ENCODE results near the gene DERL3. TPM values are rescaled to one million over a fixed set of nuclear protein-coding genes. Genes with fewer than 3 reads are reported as not detected.

The DERL3 gene
- total and polyA plus RNA-seq, 2 of the 13 experiments (the other 11 are each of a cell fraction or from before 2014, with no cell fraction given), result not detected

DNA sequence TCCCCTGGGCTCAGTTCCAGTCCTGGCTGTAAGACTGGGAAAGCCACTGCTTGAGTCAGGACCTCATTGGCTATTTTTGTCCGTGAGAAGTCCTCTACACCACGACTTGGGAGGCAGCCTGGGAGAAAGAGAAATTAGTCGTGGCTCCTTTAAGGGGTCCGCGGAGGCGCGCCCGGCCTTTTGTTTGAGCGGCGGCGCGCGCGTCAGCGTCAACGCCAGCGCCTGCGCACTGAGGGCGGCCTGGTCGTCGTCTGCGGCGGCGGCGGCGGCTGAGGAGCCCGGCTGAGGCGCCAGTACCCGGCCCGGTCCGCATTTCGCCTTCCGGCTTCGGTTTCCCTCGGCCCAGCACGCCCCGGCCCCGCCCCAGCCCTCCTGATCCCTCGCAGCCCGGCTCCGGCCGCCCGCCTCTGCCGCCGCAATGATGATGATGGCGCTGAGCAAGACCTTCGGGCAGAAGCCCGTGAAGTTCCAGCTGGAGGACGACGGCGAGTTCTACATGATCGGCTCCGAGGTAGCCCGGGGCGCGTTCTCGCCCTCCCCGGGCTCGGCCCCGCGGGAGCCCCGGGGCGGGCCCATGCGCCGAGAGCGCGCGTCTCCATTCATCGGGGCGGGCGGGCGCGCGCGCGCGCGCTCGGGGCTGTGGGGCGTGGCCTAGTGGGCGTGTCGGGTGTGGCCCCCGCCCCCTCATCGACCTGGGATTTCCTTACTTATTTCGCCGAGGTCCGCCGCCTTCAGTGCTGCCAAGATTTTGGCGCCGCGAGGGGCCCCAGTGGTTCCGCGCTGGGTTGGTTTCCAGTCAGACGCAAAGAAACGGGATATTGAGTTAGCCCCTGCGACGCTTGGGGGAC is 51.8 kb downstream of the DERL3 start, which contains the start of gene SMARCB1 (continued):
- TF ChIP-seq, protein P1, sequence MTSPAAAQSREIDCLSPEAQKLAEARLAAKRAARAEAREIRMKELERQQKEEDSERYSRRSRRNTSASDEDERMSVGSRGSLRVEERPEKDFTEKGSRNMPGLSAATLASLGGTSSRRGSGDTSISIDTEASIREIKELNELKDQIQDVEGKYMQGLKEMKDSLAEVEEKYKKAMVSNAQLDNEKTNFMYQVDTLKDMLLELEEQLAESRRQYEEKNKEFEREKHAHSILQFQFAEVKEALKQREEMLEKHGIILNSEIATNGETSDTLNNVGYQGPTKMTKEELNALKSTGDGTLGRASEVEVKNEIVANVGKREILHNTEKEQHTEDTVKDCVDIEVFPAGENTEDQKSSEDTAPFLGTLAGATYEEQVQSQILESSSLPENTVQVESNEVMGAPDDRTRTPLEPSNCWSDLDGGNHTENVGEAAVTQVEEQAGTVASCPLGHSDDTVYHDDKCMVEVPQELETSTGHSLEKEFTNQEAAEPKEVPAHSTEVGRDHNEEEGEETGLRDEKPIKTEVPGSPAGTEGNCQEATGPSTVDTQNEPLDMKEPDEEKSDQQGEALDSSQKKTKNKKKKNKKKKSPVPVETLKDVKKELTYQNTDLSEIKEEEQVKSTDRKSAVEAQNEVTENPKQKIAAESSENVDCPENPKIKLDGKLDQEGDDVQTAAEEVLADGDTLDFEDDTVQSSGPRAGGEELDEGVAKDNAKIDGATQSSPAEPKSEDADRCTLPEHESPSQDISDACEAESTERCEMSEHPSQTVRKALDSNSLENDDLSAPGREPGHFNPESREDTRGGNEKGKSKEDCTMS (CRISPR knock-in tag; conservative IDR thresholded peaks at IDR 0.05), result no peak
- TF ChIP-seq EED (CRISPR knock-in tag; IDR thresholded peaks at IDR 0.05) (no peak), NFKBIZ (CRISPR knock-in tag; IDR thresholded peaks at IDR 0.05) (no peak), FOSL1 (CRISPR knock-in tag; IDR thresholded peaks at IDR 0.05; ENCODE audit: borderline replicate concordance) (no peak), ZNF263 (CRISPR knock-in tag; IDR thresholded peaks at IDR 0.05) (no peak), ZFP36L2 (CRISPR knock-in tag; IDR thresholded peaks at IDR 0.05) (no peak), ZNF343 (CRISPR knock-in tag; IDR thresholded peaks at IDR 0.05) (peak; percentile 14; the same call in 1 of the 2 replicates), TCF12 (IDR thresholded peaks at IDR 0.05) (no peak), TCF12 (CRISPR knock-in tag; IDR thresholded peaks at IDR 0.05) (peak; percentile 69; the same call in 1 of the 2 replicates), ZNF816 (CRISPR knock-in tag; IDR thresholded peaks at IDR 0.05; ENCODE audit: borderline replicate concordance) (no peak), ZKSCAN1 (IDR thresholded peaks at IDR 0.05; ENCODE audit: low read length) (no peak), EP300 (IDR thresholded peaks at IDR 0.05; ENCODE audit: low read depth in 2 of 2, low read length in 2 of 2) (no peak), EP300 (CRISPR knock-in tag; IDR thresholded peaks at IDR 0.05; ENCODE audit: borderline replicate concordance) (no peak), ZNF773 (CRISPR knock-in tag; IDR thresholded peaks at IDR 0.05; ENCODE audit: borderline replicate concordance) (peak; percentile 69; the same call in 1 of the 2 replicates), KMT2A (CRISPR knock-in tag; IDR thresholded peaks at IDR 0.05) (no peak), ZBTB7A (CRISPR knock-in tag; IDR thresholded peaks at IDR 0.05) (no peak), ZNF660 (CRISPR knock-in tag; IDR thresholded peaks at IDR 0.05; ENCODE audit: borderline replicate concordance, low read depth) (no peak), ZNF460 (CRISPR knock-in tag; IDR thresholded peaks at IDR 0.05; ENCODE audit: borderline replicate concordance) (no peak)
- TF ChIP-seq, protein P2, sequence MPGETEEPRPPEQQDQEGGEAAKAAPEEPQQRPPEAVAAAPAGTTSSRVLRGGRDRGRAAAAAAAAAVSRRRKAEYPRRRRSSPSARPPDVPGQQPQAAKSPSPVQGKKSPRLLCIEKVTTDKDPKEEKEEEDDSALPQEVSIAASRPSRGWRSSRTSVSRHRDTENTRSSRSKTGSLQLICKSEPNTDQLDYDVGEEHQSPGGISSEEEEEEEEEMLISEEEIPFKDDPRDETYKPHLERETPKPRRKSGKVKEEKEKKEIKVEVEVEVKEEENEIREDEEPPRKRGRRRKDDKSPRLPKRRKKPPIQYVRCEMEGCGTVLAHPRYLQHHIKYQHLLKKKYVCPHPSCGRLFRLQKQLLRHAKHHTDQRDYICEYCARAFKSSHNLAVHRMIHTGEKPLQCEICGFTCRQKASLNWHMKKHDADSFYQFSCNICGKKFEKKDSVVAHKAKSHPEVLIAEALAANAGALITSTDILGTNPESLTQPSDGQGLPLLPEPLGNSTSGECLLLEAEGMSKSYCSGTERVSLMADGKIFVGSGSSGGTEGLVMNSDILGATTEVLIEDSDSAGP (CRISPR knock-in tag; IDR thresholded peaks at IDR 0.05; ENCODE audit: borderline replicate concordance), result peak; percentile 100
- TF ChIP-seq, protein P3, sequence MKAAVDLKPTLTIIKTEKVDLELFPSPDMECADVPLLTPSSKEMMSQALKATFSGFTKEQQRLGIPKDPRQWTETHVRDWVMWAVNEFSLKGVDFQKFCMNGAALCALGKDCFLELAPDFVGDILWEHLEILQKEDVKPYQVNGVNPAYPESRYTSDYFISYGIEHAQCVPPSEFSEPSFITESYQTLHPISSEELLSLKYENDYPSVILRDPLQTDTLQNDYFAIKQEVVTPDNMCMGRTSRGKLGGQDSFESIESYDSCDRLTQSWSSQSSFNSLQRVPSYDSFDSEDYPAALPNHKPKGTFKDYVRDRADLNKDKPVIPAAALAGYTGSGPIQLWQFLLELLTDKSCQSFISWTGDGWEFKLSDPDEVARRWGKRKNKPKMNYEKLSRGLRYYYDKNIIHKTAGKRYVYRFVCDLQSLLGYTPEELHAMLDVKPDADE (CRISPR knock-in tag; IDR thresholded peaks at IDR 0.05), result no peak
- TF ChIP-seq, protein P4, sequence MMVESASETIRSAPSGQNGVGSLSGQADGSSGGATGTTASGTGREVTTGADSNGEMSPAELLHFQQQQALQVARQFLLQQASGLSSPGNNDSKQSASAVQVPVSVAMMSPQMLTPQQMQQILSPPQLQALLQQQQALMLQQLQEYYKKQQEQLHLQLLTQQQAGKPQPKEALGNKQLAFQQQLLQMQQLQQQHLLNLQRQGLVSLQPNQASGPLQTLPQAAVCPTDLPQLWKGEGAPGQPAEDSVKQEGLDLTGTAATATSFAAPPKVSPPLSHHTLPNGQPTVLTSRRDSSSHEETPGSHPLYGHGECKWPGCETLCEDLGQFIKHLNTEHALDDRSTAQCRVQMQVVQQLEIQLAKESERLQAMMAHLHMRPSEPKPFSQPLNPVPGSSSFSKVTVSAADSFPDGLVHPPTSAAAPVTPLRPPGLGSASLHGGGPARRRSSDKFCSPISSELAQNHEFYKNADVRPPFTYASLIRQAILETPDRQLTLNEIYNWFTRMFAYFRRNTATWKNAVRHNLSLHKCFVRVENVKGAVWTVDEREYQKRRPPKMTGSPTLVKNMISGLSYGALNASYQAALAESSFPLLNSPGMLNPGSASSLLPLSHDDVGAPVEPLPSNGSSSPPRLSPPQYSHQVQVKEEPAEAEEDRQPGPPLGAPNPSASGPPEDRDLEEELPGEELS (CRISPR knock-in tag; IDR thresholded peaks at IDR 0.05), result no peak
- TF ChIP-seq, protein P5, sequence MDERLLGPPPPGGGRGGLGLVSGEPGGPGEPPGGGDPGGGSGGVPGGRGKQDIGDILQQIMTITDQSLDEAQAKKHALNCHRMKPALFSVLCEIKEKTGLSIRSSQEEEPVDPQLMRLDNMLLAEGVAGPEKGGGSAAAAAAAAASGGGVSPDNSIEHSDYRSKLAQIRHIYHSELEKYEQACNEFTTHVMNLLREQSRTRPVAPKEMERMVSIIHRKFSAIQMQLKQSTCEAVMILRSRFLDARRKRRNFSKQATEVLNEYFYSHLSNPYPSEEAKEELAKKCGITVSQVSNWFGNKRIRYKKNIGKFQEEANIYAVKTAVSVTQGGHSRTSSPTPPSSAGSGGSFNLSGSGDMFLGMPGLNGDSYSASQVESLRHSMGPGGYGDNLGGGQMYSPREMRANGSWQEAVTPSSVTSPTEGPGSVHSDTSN (CRISPR knock-in tag; IDR thresholded peaks at IDR 0.05), result no peak
